PFSK-1 (cell line): ENCODE measurements around the gene AREG.

ENCODE experiments used
- FOXP2 ChIP-seq: optimal IDR thresholded peaks from 2 replicates; pipeline ENCODE3; 2011; ENCODE audit warnings: borderline replicate concordance, control low read depth, inconsistent platforms; ENCODE audit not compliant: insufficient read depth; ENCODE audit errors: extremely low read length, extremely low read depth
- POLR2AphosphoS5 ChIP-seq: IDR thresholded peaks from 2 replicates; pipeline ENCODE4 v1.6.1; 2012; ENCODE audit warnings: low read depth, mild to moderate bottlenecking, control low read depth, low read length, moderate library complexity
- SIN3A ChIP-seq: IDR thresholded peaks from 2 replicates; pipeline ENCODE4 v1.6.1; 2012; ENCODE audit warnings: mild to moderate bottlenecking, low read length, moderate library complexity, borderline replicate concordance; ENCODE audit not compliant: insufficient read depth
- TAF1 ChIP-seq: IDR thresholded peaks from 2 replicates; pipeline ENCODE4 v1.6.1; 2012; ENCODE audit warnings: low read length, control low read depth, borderline replicate concordance; ENCODE audit not compliant: insufficient read depth
- TF ChIP-seq, protein P1 (sequence below), 2 experiments: IDR thresholded peaks; 2 replicates each; pipeline versions ENCODE4 v1.6.1 to v1.8.0; 2011 to 2012; ENCODE audit warnings: low read depth in 2 of 2, low read length in 2 of 2, control low read depth in 1 of 2, inconsistent platforms in 1 of 2, mild to moderate bottlenecking in 1 of 2, moderate library complexity in 1 of 2; ENCODE audit not compliant: insufficient read depth in 1 of 2

DNA sequence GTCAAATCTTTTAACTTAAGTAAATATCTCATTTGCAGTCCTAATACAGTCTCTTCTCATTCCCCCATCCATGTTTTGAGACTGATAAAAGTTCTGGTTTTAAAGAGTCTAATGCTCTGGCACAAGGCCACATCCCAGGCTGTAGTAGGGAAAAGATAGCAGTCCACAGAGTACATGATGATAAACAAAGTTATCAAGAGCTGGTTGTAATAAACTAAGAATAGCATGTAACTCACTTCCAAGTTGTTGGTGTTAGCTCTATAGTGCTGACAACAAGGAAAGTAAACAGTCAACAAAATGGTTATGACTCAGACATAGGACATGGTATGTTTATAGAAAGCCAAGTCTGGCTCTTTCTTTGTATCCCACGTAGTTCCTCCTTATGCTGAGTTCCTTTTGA, 21.8 kb upstream of the AREG start:
- no peak for TF ChIP-seq FOXP2
- TF ChIP-seq TAF1: no peak
- no peak for TF ChIP-seq POLR2AphosphoS5
- TF ChIP-seq SIN3A: no peak
- TF ChIP-seq, protein P1, sequence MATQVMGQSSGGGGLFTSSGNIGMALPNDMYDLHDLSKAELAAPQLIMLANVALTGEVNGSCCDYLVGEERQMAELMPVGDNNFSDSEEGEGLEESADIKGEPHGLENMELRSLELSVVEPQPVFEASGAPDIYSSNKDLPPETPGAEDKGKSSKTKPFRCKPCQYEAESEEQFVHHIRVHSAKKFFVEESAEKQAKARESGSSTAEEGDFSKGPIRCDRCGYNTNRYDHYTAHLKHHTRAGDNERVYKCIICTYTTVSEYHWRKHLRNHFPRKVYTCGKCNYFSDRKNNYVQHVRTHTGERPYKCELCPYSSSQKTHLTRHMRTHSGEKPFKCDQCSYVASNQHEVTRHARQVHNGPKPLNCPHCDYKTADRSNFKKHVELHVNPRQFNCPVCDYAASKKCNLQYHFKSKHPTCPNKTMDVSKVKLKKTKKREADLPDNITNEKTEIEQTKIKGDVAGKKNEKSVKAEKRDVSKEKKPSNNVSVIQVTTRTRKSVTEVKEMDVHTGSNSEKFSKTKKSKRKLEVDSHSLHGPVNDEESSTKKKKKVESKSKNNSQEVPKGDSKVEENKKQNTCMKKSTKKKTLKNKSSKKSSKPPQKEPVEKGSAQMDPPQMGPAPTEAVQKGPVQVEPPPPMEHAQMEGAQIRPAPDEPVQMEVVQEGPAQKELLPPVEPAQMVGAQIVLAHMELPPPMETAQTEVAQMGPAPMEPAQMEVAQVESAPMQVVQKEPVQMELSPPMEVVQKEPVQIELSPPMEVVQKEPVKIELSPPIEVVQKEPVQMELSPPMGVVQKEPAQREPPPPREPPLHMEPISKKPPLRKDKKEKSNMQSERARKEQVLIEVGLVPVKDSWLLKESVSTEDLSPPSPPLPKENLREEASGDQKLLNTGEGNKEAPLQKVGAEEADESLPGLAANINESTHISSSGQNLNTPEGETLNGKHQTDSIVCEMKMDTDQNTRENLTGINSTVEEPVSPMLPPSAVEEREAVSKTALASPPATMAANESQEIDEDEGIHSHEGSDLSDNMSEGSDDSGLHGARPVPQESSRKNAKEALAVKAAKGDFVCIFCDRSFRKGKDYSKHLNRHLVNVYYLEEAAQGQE (IDR thresholded peaks at IDR 0.05; ENCODE audit: insufficient read depth in 1 of 2, low read depth in 2 of 2, low read length in 2 of 2): no peak
